AG09309 (cell line): ENCODE results near the gene NPC1.

Experiments
- DNase-seq: peaks from one replicate; pipeline ENCODE4 v3.0.0-alpha.2; 2010; ENCODE audit warnings: low read depth
- H3K4me3 ChIP-seq: 2 replicates; pipeline ENCODE4 v1.5.1; 2011; ENCODE audit warnings: mild to moderate bottlenecking, low read depth, low read length, moderate library complexity; ENCODE audit not compliant: control insufficient read depth
- CTCF ChIP-seq: IDR thresholded peaks from 2 replicates; pipeline ENCODE4 v1.5.1; 2011; ENCODE audit warnings: mild to moderate bottlenecking, low read depth, low read length, inconsistent platforms; ENCODE audit not compliant: insufficient read depth, control insufficient read depth; ENCODE audit errors: missing control alignments

The NPC1 gene

GRCh38 chr18:23552505-23552904, 33.8 kb downstream of the NPC1 start:
- no peak for DNase-seq
- TF ChIP-seq CTCF = no peak
- no peak overlapping the region for H3K4me3 ChIP-seq

- DNase-seq = no peak
- no peak overlapping the region for H3K4me3 ChIP-seq
- TF ChIP-seq CTCF = no peak
Observed at GRCh38 chr18:23551978-23552377, 34.3 kb downstream of the NPC1 start.

- no peak overlapping the region for H3K4me3 ChIP-seq
- TF ChIP-seq CTCF = no peak
- no peak for DNase-seq
Observed at GRCh38 chr18:23550898-23551297, 35.4 kb downstream of the NPC1 start.

GRCh38 chr18:23548719-23549118, 37.6 kb downstream of the NPC1 start:
- TF ChIP-seq CTCF = no peak

GRCh38 chr18:23548275-23548674, 38.0 kb downstream of the NPC1 start:
- no peak for DNase-seq
- no peak overlapping the region for H3K4me3 ChIP-seq
- no peak for TF ChIP-seq CTCF

More at GRCh38 chr18:23548719-23549118, 37.6 kb downstream of the NPC1 start:
- DNase-seq = no peak
- H3K4me3 ChIP-seq = no peak overlapping the region

GRCh38 chr18:23547846-23548245, 38.5 kb downstream of the NPC1 start:
- no peak overlapping the region for H3K4me3 ChIP-seq
- no peak for DNase-seq
- TF ChIP-seq CTCF = no peak

GRCh38 chr18:23547306-23547705, 39.0 kb downstream of the NPC1 start:
- no peak for TF ChIP-seq CTCF
- DNase-seq = no peak
- H3K4me3 ChIP-seq = no peak overlapping the region
